Measurements from ENCODE around the gene IGFBP5.

The IGFBP5 gene

GRCh38 chr2:216643986-216644659, 51.2 kb downstream of the IGFBP5 start:
- no peak for DNase-seq (ENCODE audit: low read depth)

DNA sequence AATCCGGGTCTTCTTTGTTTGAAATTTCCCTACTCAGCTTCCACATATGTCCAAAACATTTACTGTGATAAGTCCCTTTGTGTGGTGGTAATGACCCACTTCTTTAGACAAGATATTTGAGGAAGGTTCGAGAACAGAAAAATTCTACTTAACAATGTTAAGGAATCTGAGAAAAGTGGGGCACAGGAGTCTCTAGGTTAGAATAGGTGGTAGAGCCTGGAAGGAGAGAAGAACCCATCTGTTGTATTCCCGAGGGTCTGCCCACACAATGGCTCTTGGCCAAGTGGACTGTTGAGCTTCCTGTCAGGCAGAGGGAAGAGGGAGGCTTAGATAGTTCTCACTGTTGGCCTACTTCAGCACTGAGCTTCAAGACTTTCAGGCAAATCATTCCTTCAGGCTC, 57.9 kb downstream of the IGFBP5 start:
- DNase-seq (ENCODE audit: low read depth): no peak

- no peak for DNase-seq (ENCODE audit: low read depth)
Measured at GRCh38 chr2:216636551-216637450, 58.5 kb downstream of the IGFBP5 start.

GRCh38 chr2:216635701-216636550, 59.4 kb downstream of the IGFBP5 start:
- DNase-seq (ENCODE audit: low read depth): no peak

DNA sequence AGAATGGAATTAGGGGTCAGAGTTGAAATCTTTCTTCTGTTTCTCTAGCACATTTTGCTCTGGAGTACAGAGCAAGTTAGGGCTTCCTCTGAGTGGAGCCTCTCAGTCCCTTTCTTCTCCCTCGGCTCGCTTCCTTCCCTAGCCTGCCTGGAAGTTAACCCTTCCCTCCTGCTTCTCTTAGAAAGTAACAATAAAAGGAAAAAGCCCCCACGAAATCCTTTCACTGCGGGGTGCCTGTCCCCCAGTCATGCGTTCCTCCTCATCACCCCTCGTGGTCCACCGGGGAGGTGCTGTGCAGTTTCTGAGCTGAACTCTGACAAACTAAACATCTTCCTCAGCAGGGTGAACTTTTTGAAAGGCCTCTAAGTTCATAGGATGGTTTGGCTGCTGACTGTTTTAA, 60.2 kb downstream of the IGFBP5 start:
- no peak for DNase-seq (ENCODE audit: low read depth)

GRCh38 chr2:216634370-216635148, 60.8 kb downstream of the IGFBP5 start:
- DNase-seq (ENCODE audit: low read depth): no peak

DNA sequence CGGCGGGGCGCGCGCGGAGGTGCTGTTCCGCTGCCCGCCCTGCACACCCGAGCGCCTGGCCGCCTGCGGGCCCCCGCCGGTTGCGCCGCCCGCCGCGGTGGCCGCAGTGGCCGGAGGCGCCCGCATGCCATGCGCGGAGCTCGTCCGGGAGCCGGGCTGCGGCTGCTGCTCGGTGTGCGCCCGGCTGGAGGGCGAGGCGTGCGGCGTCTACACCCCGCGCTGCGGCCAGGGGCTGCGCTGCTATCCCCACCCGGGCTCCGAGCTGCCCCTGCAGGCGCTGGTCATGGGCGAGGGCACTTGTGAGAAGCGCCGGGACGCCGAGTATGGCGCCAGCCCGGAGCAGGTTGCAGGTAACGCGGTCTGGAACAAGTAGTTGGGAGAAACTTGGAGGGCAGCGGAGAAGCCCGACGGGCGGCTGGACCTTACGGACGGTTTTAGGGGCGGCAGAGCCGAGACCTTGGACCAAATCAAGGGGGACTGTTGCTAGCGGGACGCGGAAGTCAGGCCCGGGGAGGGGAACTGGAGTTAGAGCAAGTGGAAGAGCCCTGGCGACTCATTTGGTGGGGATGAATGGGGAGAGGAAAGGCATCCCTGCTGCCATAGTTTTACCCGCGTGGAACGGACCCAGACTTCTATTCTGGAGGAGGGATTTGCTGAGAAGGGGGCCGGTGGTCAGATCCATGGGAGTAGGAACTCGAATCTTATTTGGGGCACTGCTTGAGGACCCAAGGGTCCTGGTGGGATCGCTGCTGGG, 61.6 kb downstream of the IGFBP5 start:
- DNase-seq (ENCODE audit: low read depth): no peak

- no peak for DNase-seq (ENCODE audit: low read depth)
Measured at GRCh38 chr2:216632952-216633615, 62.3 kb downstream of the IGFBP5 start, which contains the start of gene IGFBP2. Gene IGFBP2, plus strand, starts transcription at chr2:216633420. Its CDS starts 104 bp downstream, at chr2:216633524.

- no peak for DNase-seq (ENCODE audit: low read depth)
Measured at GRCh38 chr2:216632346-216632951, 62.9 kb downstream of the IGFBP5 start.

DNA sequence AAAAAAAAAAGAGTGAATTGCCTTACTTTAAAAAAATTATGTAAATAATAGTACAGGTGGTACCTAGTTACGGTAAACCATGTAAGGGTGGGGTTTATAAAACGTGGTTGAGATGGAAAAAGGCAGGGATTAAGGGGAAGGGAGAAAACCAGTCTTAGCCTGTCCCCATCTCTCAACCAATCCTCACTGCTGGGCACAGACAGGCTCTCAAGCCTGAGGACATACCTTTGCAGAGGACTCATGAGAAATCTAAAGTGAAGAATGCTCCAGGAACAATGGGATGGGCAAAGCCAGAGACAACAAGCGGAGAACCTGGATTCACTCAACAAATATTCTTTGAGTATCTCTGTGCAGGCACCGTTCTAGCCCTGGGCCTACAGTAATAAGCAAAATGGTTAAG, 65.6 kb downstream of the IGFBP5 start:
- DNase-seq (ENCODE audit: low read depth): no peak

DNA sequence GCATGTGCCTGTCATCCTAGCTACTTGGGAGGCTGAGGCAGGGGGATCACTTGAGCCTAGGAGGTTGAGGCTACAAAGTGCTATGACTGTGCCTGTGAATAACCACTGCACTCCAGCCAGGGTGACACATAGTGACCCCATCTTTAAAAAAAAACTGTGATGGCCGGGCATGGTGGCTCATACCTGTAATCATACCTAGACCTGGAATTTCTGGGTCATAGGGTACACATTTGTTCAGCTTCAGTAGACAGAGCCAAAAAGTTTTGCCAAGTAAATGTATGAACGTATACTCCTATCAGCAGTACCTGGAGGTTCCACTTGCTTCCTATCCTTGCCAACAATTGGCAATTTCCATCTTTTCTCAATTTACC, 68.5 kb downstream of the IGFBP5 start:
- no peak for DNase-seq (ENCODE audit: low read depth)

GRCh38 chr2:216626168-216626874, 69.0 kb downstream of the IGFBP5 start:
- no peak for DNase-seq (ENCODE audit: low read depth)

GRCh38 chr2:216624251-216624650, 71.1 kb downstream of the IGFBP5 start:
- DNase-seq (ENCODE audit: low read depth): no peak

DNA sequence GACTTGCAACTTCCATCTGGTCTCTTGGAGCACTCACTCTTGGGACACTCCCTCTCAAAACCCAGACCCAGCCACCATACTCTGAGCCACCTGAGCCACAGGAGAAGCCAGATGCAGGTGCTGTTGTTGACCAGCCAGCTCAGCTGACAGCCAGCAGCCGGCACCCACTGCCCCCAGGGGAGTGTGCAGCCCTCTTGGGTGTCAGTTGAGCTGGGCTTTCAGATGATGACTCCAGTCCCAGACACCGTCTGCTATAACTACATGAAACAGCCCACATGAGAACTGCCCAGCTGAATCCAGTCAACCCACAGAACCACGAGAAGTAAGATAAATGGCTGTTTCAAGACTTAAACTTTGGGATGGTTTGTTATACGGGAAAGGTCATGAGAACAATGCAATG, 72.8 kb downstream of the IGFBP5 start:
- DNase-seq (ENCODE audit: low read depth): no peak

Data from stimulated activated CD8-positive, alpha-beta memory T cell treated with anti-CD3 and anti-CD28 coated beads, Interleukin-12 subunit alpha, Interleukin-12 subunit beta, amount 100 ng/mL, for 1 hour (primary cell).